Transverse colon (tissue), 4 donors: ENCODE measurements around the gene ARFGEF2.

ENCODE experiments used
- POLR2A ChIP-seq: fragments of 450-650 bp; IDR thresholded peaks from one replicate; pipeline ENCODE4 v1.6.1; 2016; ENCODE audit warnings: antibody characterized with exemption, mild to moderate bottlenecking, moderate library complexity
- POLR2AphosphoS5 ChIP-seq, 3 donors: sonication (generic); formaldehyde crosslinking; IDR thresholded peaks; one replicate each; pipeline ENCODE4 v1.6.1; 2016; ENCODE audit warnings: antibody characterized with exemption in 3 of 3
- TF ChIP-seq, protein P1 (sequence below), 5 experiments: fragments of 200-600 bp in 3 of 5; fragments of 450-650 bp in 2 of 5; sonication (generic) in 3 of 5; IDR thresholded peaks; 1 replicate in 2 of 5; 2 replicates in 3 of 5; pipeline ENCODE4 v1.5.1; 2016 to 2017; ENCODE audit warnings: antibody characterized with exemption in 5 of 5, inconsistent platforms in 3 of 5, mild to moderate bottlenecking in 2 of 5, moderate library complexity in 1 of 5

DNA sequence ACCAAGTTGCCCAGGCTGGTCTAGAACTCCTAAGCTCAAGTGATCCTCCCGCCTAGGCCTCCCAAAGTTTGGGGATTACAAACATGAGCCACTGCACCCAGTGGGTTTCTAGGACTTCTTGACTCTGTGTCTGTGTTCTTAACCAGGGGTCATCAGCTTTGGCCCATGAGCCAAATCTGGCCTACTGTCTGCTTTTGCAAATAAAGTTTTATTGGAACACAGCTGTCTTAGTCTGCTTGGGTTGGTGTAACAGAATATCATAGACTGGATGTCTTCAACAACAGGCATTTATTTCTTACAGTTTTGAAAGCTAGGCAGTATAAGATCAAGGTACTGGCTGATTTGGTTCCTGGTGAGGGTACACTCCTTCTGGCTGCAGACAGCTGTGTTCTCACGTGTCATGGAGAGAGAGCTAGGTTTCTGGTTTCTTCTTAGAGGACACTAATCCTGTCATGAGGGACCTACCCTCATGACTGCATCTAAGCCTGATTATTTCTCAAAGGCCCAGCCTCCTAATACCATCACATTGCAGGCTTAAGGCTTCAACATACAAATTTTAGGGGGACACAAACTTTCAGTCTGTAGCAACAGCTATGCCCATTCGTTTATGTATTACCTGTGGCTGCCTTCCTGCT, 23.3 kb downstream of the ARFGEF2 start:
- TF ChIP-seq, protein P1, sequence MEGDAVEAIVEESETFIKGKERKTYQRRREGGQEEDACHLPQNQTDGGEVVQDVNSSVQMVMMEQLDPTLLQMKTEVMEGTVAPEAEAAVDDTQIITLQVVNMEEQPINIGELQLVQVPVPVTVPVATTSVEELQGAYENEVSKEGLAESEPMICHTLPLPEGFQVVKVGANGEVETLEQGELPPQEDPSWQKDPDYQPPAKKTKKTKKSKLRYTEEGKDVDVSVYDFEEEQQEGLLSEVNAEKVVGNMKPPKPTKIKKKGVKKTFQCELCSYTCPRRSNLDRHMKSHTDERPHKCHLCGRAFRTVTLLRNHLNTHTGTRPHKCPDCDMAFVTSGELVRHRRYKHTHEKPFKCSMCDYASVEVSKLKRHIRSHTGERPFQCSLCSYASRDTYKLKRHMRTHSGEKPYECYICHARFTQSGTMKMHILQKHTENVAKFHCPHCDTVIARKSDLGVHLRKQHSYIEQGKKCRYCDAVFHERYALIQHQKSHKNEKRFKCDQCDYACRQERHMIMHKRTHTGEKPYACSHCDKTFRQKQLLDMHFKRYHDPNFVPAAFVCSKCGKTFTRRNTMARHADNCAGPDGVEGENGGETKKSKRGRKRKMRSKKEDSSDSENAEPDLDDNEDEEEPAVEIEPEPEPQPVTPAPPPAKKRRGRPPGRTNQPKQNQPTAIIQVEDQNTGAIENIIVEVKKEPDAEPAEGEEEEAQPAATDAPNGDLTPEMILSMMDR (IDR thresholded peaks at IDR 0.05): no peak
- TF ChIP-seq POLR2A (no peak), POLR2AphosphoS5 (IDR thresholded peaks at IDR 0.05) (no peak)
